Stimulated activated CD8-positive, alpha-beta memory T cell treated with anti-CD3 and anti-CD28 coated beads, Interleukin-15, amount 100 ng/mL, for 48 hours (primary cell): Measurements from ENCODE around the gene SLC24A1.

Experiments
- DNase-seq, 2 donors: peaks; one replicate each; pipeline ENCODE4 v3.0.0-alpha.2; 2020; ENCODE audit warnings: low read depth in 2 of 2

Gene SLC24A1

GRCh38 chr15:65653341-65653740 lies 31.6 kb downstream of the SLC24A1 start:
- no peak for DNase-seq

- DNase-seq: no peak
Measured at GRCh38 chr15:65653801-65654521, 32.2 kb downstream of the SLC24A1 start.

GRCh38 chr15:65655026-65655425 lies 33.3 kb downstream of the SLC24A1 start:
- DNase-seq: no peak

GRCh38 chr15:65655457-65655856 lies 33.7 kb downstream of the SLC24A1 start:
- DNase-seq: no peak

- DNase-seq: no peak
Measured at GRCh38 chr15:65659502-65660052, 37.8 kb downstream of the SLC24A1 start.

GRCh38 chr15:65660927-65661326 lies 39.2 kb downstream of the SLC24A1 start:
- no peak for DNase-seq

GRCh38 chr15:65663521-65663920 lies 41.8 kb downstream of the SLC24A1 start:
- DNase-seq: no peak

GRCh38 chr15:65666257-65666656 lies 44.5 kb downstream of the SLC24A1 start:
- no peak for DNase-seq

GRCh38 chr15:65675551-65675950 lies 53.8 kb downstream of the SLC24A1 start:
- DNase-seq: no peak

GRCh38 chr15:65676123-65676522 lies 54.4 kb downstream of the SLC24A1 start:
- DNase-seq: no peak

- no peak for DNase-seq
Measured at GRCh38 chr15:65680544-65680943, 58.8 kb downstream of the SLC24A1 start.

- no peak for DNase-seq
Measured at GRCh38 chr15:65682404-65682911, 60.7 kb downstream of the SLC24A1 start.

- DNase-seq: no peak
Measured at GRCh38 chr15:65688462-65688861, 66.7 kb downstream of the SLC24A1 start.

- DNase-seq: no peak
Measured at GRCh38 chr15:65690173-65690572, 68.4 kb downstream of the SLC24A1 start.

- DNase-seq: no peak
Measured at GRCh38 chr15:65690778-65691177, 69.0 kb downstream of the SLC24A1 start.

GRCh38 chr15:65695081-65695480 lies 73.3 kb downstream of the SLC24A1 start:
- DNase-seq: no peak
